SK-N-SH (cell line): ENCODE measurements around the gene RASGEF1C.

Experiments used
- EP300 ChIP-seq, 2 experiments: IDR thresholded peaks; 2 replicates each; pipeline versions ENCODE4 v1.4.0 to v1.6.1; 2012; ENCODE audit warnings: borderline replicate concordance in 1 of 2, low read depth in 1 of 2, low read length in 1 of 2
- EZH2phosphoT487 ChIP-seq: fragments of 200-600 bp; sonication (generic); IDR thresholded peaks from 2 replicates; pipeline ENCODE4 v1.6.1; 2017; ENCODE audit warnings: low read depth, mixed run types, mild to moderate bottlenecking, antibody characterized with exemption, moderate library complexity, borderline replicate concordance
- GABPA ChIP-seq: IDR thresholded peaks from 2 replicates; pipeline ENCODE4 v1.4.0; 2012; ENCODE audit warnings: low read depth, mild to moderate bottlenecking
- NFIC ChIP-seq: IDR thresholded peaks from 2 replicates; pipeline ENCODE4 v1.4.0; 2012; ENCODE audit warnings: borderline replicate concordance
- NRF1 ChIP-seq: IDR thresholded peaks from 2 replicates; pipeline ENCODE4 v1.6.1; 2012; ENCODE audit warnings: low read depth, mild to moderate bottlenecking, low read length
- PBX3 ChIP-seq: IDR thresholded peaks from 2 replicates; pipeline ENCODE4; 2012
- POLR2AphosphoS5 ChIP-seq: IDR thresholded peaks from 2 replicates; pipeline ENCODE4 v1.6.1; 2012; ENCODE audit warnings: low read depth, low read length
- REST ChIP-seq: IDR thresholded peaks from 2 replicates; pipeline ENCODE4 v1.6.1; 2012; ENCODE audit warnings: mild to moderate bottlenecking, low read depth, low read length, moderate library complexity
- TAF1 ChIP-seq: IDR thresholded peaks from 2 replicates; pipeline ENCODE4 v1.6.1; 2012; ENCODE audit warnings: low read depth, mild to moderate bottlenecking, low read length, moderate library complexity, borderline replicate concordance
- YY1 ChIP-seq: IDR thresholded peaks from 2 replicates; pipeline ENCODE4 v1.4.0; 2012; ENCODE audit warnings: low read depth, mild to moderate bottlenecking
- TF ChIP-seq, protein P1 (sequence below): fragments of 200-600 bp; sonication (generic); IDR thresholded peaks from 2 replicates; pipeline ENCODE4 v1.6.1; 2017; ENCODE audit warnings: antibody characterized with exemption, mild to moderate bottlenecking, moderate library complexity
- TF ChIP-seq, protein P2 (sequence below): IDR thresholded peaks from 2 replicates; pipeline ENCODE4 v1.4.0; 2012; ENCODE audit warnings: low read depth, borderline replicate concordance
- TF ChIP-seq, protein P3 (sequence below): IDR thresholded peaks from 2 replicates; pipeline ENCODE4 v1.4.0; 2012; ENCODE audit warnings: low read depth, borderline replicate concordance

DNA sequence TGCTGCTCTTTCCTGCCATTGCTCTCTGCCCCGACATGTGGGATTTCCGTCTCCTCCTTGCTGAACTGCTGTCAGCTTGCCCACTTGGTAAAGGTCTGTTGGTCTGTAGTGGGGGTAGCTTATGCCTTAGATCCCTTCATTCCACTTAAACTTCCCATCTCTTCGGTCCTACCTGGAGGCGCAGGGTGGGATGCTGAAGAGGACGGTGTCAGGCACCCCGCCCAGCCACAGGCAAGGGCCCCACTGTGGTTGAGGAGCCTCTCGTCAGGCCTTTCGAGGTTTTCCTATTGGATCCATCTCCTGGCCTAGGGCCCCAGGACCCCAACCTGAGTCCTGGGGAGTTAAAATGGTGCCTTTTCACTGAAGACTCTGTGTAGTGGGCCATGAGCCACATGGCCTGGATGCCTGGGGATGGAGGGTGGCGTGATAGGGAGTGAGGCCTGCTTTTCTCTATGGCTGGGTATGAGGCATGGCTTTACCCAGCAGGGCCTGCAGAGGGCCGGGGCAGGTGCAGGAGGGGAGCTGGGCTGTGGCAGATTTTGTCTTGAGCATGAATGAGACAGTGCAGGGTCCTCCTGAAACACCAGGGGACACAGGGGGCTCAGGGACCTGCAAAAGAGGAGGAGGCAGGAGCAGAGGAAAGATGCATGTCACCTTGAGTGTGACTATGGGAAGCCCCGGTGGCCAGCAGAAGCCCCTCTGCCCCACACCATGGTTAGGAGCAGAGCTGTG lies 111.7 kb downstream of the RASGEF1C start:
- no peak for TF ChIP-seq NFIC
- no peak for TF ChIP-seq NRF1
- no peak for TF ChIP-seq TAF1
- TF ChIP-seq PBX3: no peak
- TF ChIP-seq, protein P1, sequence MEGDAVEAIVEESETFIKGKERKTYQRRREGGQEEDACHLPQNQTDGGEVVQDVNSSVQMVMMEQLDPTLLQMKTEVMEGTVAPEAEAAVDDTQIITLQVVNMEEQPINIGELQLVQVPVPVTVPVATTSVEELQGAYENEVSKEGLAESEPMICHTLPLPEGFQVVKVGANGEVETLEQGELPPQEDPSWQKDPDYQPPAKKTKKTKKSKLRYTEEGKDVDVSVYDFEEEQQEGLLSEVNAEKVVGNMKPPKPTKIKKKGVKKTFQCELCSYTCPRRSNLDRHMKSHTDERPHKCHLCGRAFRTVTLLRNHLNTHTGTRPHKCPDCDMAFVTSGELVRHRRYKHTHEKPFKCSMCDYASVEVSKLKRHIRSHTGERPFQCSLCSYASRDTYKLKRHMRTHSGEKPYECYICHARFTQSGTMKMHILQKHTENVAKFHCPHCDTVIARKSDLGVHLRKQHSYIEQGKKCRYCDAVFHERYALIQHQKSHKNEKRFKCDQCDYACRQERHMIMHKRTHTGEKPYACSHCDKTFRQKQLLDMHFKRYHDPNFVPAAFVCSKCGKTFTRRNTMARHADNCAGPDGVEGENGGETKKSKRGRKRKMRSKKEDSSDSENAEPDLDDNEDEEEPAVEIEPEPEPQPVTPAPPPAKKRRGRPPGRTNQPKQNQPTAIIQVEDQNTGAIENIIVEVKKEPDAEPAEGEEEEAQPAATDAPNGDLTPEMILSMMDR: no peak
- TF ChIP-seq POLR2AphosphoS5: no peak
- TF ChIP-seq, protein P2, sequence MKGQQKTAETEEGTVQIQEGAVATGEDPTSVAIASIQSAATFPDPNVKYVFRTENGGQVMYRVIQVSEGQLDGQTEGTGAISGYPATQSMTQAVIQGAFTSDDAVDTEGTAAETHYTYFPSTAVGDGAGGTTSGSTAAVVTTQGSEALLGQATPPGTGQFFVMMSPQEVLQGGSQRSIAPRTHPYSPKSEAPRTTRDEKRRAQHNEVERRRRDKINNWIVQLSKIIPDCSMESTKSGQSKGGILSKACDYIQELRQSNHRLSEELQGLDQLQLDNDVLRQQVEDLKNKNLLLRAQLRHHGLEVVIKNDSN: no peak
- TF ChIP-seq, protein P3, sequence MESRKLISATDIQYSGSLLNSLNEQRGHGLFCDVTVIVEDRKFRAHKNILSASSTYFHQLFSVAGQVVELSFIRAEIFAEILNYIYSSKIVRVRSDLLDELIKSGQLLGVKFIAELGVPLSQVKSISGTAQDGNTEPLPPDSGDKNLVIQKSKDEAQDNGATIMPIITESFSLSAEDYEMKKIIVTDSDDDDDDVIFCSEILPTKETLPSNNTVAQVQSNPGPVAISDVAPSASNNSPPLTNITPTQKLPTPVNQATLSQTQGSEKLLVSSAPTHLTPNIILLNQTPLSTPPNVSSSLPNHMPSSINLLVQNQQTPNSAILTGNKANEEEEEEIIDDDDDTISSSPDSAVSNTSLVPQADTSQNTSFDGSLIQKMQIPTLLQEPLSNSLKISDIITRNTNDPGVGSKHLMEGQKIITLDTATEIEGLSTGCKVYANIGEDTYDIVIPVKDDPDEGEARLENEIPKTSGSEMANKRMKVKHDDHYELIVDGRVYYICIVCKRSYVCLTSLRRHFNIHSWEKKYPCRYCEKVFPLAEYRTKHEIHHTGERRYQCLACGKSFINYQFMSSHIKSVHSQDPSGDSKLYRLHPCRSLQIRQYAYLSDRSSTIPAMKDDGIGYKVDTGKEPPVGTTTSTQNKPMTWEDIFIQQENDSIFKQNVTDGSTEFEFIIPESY: no peak
- no peak for TF ChIP-seq EP300 (IDR thresholded peaks at IDR 0.05; ENCODE audit: borderline replicate concordance in 1 of 2, low read depth in 1 of 2, low read length in 1 of 2)
- TF ChIP-seq EZH2phosphoT487: no peak
- no peak for TF ChIP-seq REST
- TF ChIP-seq GABPA: no peak
- TF ChIP-seq YY1: no peak
